K562 (cell line): ENCODE results near the gene PPP1R12C. TPM values are rescaled to one million over a fixed set of nuclear protein-coding genes. Genes with fewer than 3 reads are reported as not detected.
A peak's percentile ranks its signal among the peaks of the same experiment; 100 is the strongest.

ENCODE experiments used
- BCLAF1 ChIP-seq, 2 experiments: fragments of 450-650 bp in 1 of 2; IDR thresholded peaks; 2 replicates each; pipeline ENCODE4 v1.6.1; 2011 to 2017; ENCODE audit warnings: low read depth in 2 of 2, antibody characterized with exemption in 1 of 2, borderline replicate concordance in 1 of 2, low read length in 1 of 2, mild to moderate bottlenecking in 1 of 2, mixed read lengths in 1 of 2; ENCODE audit not compliant: control insufficient read depth in 1 of 2
- BMI1 ChIP-seq: fragments of 150-350 bp; IDR thresholded peaks from 2 replicates; pipeline ENCODE4 v1.6.1; 2014; ENCODE audit warnings: low read length
- CEBPZ ChIP-seq: fragments of 150-350 bp; IDR thresholded peaks from 2 replicates; pipeline ENCODE4 v1.6.1; 2014; ENCODE audit warnings: low read depth, mild to moderate bottlenecking, low read length, borderline replicate concordance
- E2F1 ChIP-seq: sonication (generic); formaldehyde crosslinking; IDR thresholded peaks from 2 replicates; pipeline ENCODE4 v1.8.1; 2023; ENCODE audit warnings: mild to moderate bottlenecking, missing genetic modification reagents, moderate library complexity
- FOXK1 ChIP-seq: sonication (generic); formaldehyde crosslinking; IDR thresholded peaks from 2 replicates; pipeline ENCODE4 v1.8.0; 2022; ENCODE audit warnings: missing genetic modification reagents, mild to moderate bottlenecking, borderline replicate concordance
- KAT8 ChIP-seq: fragments of 450-650 bp; IDR thresholded peaks from 2 replicates; pipeline ENCODE4 v1.6.1; 2016; ENCODE audit warnings: low read depth, mild to moderate bottlenecking
- NCOA1 ChIP-seq: fragments of 450-650 bp; IDR thresholded peaks from 2 replicates; pipeline ENCODE4 v1.6.1; 2016; ENCODE audit warnings: low read depth
- NRF1 ChIP-seq, 2 experiments: fragments of 450-650 bp; IDR thresholded peaks in 1 of 2; conservative IDR thresholded peaks in 1 of 2; 2 replicates each; pipeline ENCODE4 v1.6.1; 2014; ENCODE audit warnings: mild to moderate bottlenecking in 2 of 2
- RB1 ChIP-seq: fragments of 450-650 bp; IDR thresholded peaks from 2 replicates; pipeline ENCODE4 v1.6.1; 2017; ENCODE audit warnings: low read depth, mild to moderate bottlenecking
- SMAD2 ChIP-seq: fragments of 150-350 bp; IDR thresholded peaks from 2 replicates; pipeline ENCODE4 v1.6.1; 2014; ENCODE audit warnings: low read depth, mild to moderate bottlenecking, low read length
- SNIP1 ChIP-seq: fragments of 450-650 bp; IDR thresholded peaks from 2 replicates; pipeline ENCODE4 v1.7.1; 2017; ENCODE audit warnings: low read depth, mild to moderate bottlenecking
- TAF1 ChIP-seq: IDR thresholded peaks from 2 replicates; pipeline ENCODE4 v1.6.1; 2011; ENCODE audit warnings: mild to moderate bottlenecking, low read length, moderate library complexity; ENCODE audit not compliant: insufficient read depth, control insufficient read depth, severe bottlenecking; ENCODE audit errors: extremely low read depth
- ZFX ChIP-seq: sonication (generic); formaldehyde crosslinking; IDR thresholded peaks from 2 replicates; pipeline ENCODE4 v1.8.0; 2022; ENCODE audit warnings: mild to moderate bottlenecking, missing genetic modification reagents, moderate library complexity
- ZNF280A ChIP-seq: fragments of 450-650 bp; IDR thresholded peaks from 2 replicates; pipeline ENCODE4 v1.6.1; 2018; ENCODE audit warnings: mild to moderate bottlenecking, low read depth; ENCODE audit not compliant: partially characterized antibody
- polyA plus RNA-seq, 8 experiments: library from polyadenylated mRNA; depleted of rRNA in 4 of 8; stranded (reverse) in 5 of 8; unstranded in 3 of 8; fragments of >200 nt; fragmentation: Nextera tagmentation in 2 of 8; fragmentation: Illumina TruSeq in 1 of 8; extraction: Ambion mirVana in 2 of 8; extraction: Trizol in 1 of 8; gene quantifications; 2 replicates each; pipeline versions ENCODE4 v1.2.1 to v1.2.3, GENCODE V29; 2011 to 2014; ENCODE audit warnings: inconsistent platforms in 1 of 8, missing spikeins in 1 of 8
- total RNA-seq, 7 experiments: library from RNA; depleted of rRNA in 6 of 7; stranded (reverse); fragments of >200 nt in 6 of 7; fragmentation: Illumina TruSeq in 2 of 7; extraction: Trizol in 2 of 7; gene quantifications; 2 replicates each; pipeline versions ENCODE4 v1.2.1 to v1.2.3, GENCODE V29; 2011 to 2021; ENCODE audit warnings: low replicate concordance in 1 of 7
- TF ChIP-seq, protein P1 (sequence below): fragments of 450-650 bp; formaldehyde crosslinking; IDR thresholded peaks from 2 replicates; pipeline ENCODE4 v1.4.0; 2020; ENCODE audit warnings: mild to moderate bottlenecking, moderate library complexity

PPP1R12C gene
- total and polyA plus RNA-seq, 9 of the 15 experiments (the other 6 are each of a cell fraction or from before 2014, with no cell fraction given): 1.8 to 136 (median 33.7) TPM

GRCh38 chr19:55158848-55159749 is 41.7 kb upstream of the PPP1R12C start (continued):
- TF ChIP-seq CEBPZ: no peak
- TF ChIP-seq E2F1 (CRISPR knock-in tag): peak; percentile 34; the same call in 1 of the 2 replicates
- no peak for TF ChIP-seq BCLAF1 (IDR thresholded peaks at IDR 0.05; ENCODE audit: borderline replicate concordance in 1 of 2, control insufficient read depth in 1 of 2, low read depth in 2 of 2, low read length in 1 of 2)
- TF ChIP-seq BMI1: no peak
- TF ChIP-seq, protein P1, sequence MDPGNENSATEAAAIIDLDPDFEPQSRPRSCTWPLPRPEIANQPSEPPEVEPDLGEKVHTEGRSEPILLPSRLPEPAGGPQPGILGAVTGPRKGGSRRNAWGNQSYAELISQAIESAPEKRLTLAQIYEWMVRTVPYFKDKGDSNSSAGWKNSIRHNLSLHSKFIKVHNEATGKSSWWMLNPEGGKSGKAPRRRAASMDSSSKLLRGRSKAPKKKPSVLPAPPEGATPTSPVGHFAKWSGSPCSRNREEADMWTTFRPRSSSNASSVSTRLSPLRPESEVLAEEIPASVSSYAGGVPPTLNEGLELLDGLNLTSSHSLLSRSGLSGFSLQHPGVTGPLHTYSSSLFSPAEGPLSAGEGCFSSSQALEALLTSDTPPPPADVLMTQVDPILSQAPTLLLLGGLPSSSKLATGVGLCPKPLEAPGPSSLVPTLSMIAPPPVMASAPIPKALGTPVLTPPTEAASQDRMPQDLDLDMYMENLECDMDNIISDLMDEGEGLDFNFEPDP (CRISPR knock-in tag): no peak
- TF ChIP-seq TAF1: peak; percentile 62
- TF ChIP-seq ZNF280A: no peak
- peak; percentile 51; the same call in 1 of the 2 replicates for TF ChIP-seq NCOA1
- no peak for TF ChIP-seq SNIP1
- peak; percentile 80 for TF ChIP-seq ZFX
- TF ChIP-seq FOXK1 (CRISPR knock-in tag): no peak
- no peak for TF ChIP-seq KAT8
- TF ChIP-seq NRF1 (conservative IDR thresholded peaks at IDR 0.05 in 1 of 2, IDR thresholded peaks at IDR 0.05 in 1 of 2): peak; percentile 46 to 52; a peak in 3 of 4 replicates
- TF ChIP-seq SMAD2: no peak
- TF ChIP-seq RB1: no peak
